ENCODE measurements around the gene MZT2A. TPM values are rescaled to one million over a fixed set of nuclear protein-coding genes. Genes with fewer than 3 reads are reported as not detected.
"Not testable (repeated sequence)": the region's sequence is repeated elsewhere in the genome, so short reads cannot be mapped to it uniquely, and the experiment has no call there.

Gene MZT2A
- 10 to 100 TPM; 24.2 to 36.1 (median 32.3) TPM for total RNA-seq

- H3K27me3 ChIP-seq; H3K36me3 ChIP-seq; DNase-seq; in situ Hi-C loops (cut with MboI; ENCODE audit: low sequenced_read_pairs in 4 of 4); ATAC-seq; H3K9me3 ChIP-seq: not testable (repeated sequence)
- Histone ChIP-seq H3K27ac (peak within 1 kb of the TSS; percentile 87 to 95 (median 94)), H3K4me3 (peak within 1 kb of the TSS; percentile 82 to 96 (median 88)), H3K4me1 (peaks cover 8 to 19% of the 10 kb centered on the region in 2 donors)
- intact Hi-C loops (cut with DNase I; ENCODE audit: low total_unique reads): loop anchor here (2.0 to 10.0 kb wide), 3 partner anchors 79 to 387 kb away; partner anchors contain the start of gene PLEKHB2
Measured at GRCh38 chr2:131492015-131492417, at the start of gene MZT2A. MZT2A (minus strand) TSS chr2:131492397; CDS start chr2:131492376, 21 bp downstream.

GRCh38 chr2:131538856-131539255 is 46.7 kb upstream of the MZT2A start:
- H3K4me3 ChIP-seq; H3K27ac ChIP-seq; H3K9me3 ChIP-seq; H3K36me3 ChIP-seq; intact Hi-C loops (cut with DNase I; ENCODE audit: low total_unique reads); H3K27me3 ChIP-seq; H3K4me1 ChIP-seq; DNase-seq; ATAC-seq; in situ Hi-C loops (cut with MboI; ENCODE audit: low sequenced_read_pairs in 4 of 4): not testable (repeated sequence)

- DNase-seq; H3K4me1 ChIP-seq; H3K36me3 ChIP-seq; H3K4me3 ChIP-seq; H3K27ac ChIP-seq; H3K9me3 ChIP-seq; ATAC-seq; H3K27me3 ChIP-seq; in situ Hi-C loops (cut with MboI; ENCODE audit: low sequenced_read_pairs in 4 of 4); intact Hi-C loops (cut with DNase I; ENCODE audit: low total_unique reads): not testable (repeated sequence)
Measured at GRCh38 chr2:131536841-131537240, 44.6 kb upstream of the MZT2A start.

GRCh38 chr2:131535951-131536826 is 44.0 kb upstream of the MZT2A start:
- H3K27ac ChIP-seq; H3K9me3 ChIP-seq; H3K4me1 ChIP-seq; intact Hi-C loops (cut with DNase I; ENCODE audit: low total_unique reads); in situ Hi-C loops (cut with MboI; ENCODE audit: low sequenced_read_pairs in 4 of 4); H3K4me3 ChIP-seq; ATAC-seq; H3K27me3 ChIP-seq; DNase-seq; H3K36me3 ChIP-seq: not testable (repeated sequence)

- no peak for DNase-seq
- Histone ChIP-seq H3K9me3 (no peaks in the 10 kb centered on the region), H3K36me3 (no peaks in the 10 kb centered on the region), H3K4me1 (no peaks in the 10 kb centered on the region), H3K4me3 (no peak overlapping the region), H3K27me3 (no peaks in the 10 kb centered on the region), H3K27ac (no peak overlapping the region)
- intact Hi-C loops (cut with DNase I; ENCODE audit: low total_unique reads): no loop called here
- in situ Hi-C loops (cut with MboI; ENCODE audit: low sequenced_read_pairs in 4 of 4): no loop called here
- TF ChIP-seq POLR2A (IDR thresholded peaks at IDR 0.05) (no peak), CTCF (IDR thresholded peaks at IDR 0.05 in 4 of 5, conservative IDR thresholded peaks at IDR 0.05 in 1 of 5) (no peak)
- no peak for ATAC-seq
Measured at GRCh38 chr2:131535526-131535925, 43.3 kb upstream of the MZT2A start.

- in situ Hi-C loops (cut with MboI; ENCODE audit: low sequenced_read_pairs in 4 of 4); H3K27ac ChIP-seq; ATAC-seq; H3K27me3 ChIP-seq; H3K36me3 ChIP-seq; H3K4me3 ChIP-seq; H3K4me1 ChIP-seq; DNase-seq; intact Hi-C loops (cut with DNase I; ENCODE audit: low total_unique reads); H3K9me3 ChIP-seq: not testable (repeated sequence)
Measured at GRCh38 chr2:131534965-131535364, 42.8 kb upstream of the MZT2A start.

- H3K9me3 ChIP-seq; H3K27me3 ChIP-seq; H3K36me3 ChIP-seq; H3K27ac ChIP-seq; H3K4me1 ChIP-seq; H3K4me3 ChIP-seq; in situ Hi-C loops (cut with MboI; ENCODE audit: low sequenced_read_pairs in 4 of 4); intact Hi-C loops (cut with DNase I; ENCODE audit: low total_unique reads); DNase-seq; ATAC-seq: not testable (repeated sequence)
Measured at GRCh38 chr2:131534317-131534672, 42.1 kb upstream of the MZT2A start.

GRCh38 chr2:131533609-131534316 is 41.6 kb upstream of the MZT2A start:
- H3K4me1 ChIP-seq; ATAC-seq; H3K9me3 ChIP-seq; H3K27ac ChIP-seq; H3K36me3 ChIP-seq; in situ Hi-C loops (cut with MboI; ENCODE audit: low sequenced_read_pairs in 4 of 4); intact Hi-C loops (cut with DNase I; ENCODE audit: low total_unique reads); H3K27me3 ChIP-seq; DNase-seq; H3K4me3 ChIP-seq: not testable (repeated sequence)

- DNase-seq; ATAC-seq; H3K36me3 ChIP-seq; in situ Hi-C loops (cut with MboI; ENCODE audit: low sequenced_read_pairs in 4 of 4); H3K27me3 ChIP-seq; intact Hi-C loops (cut with DNase I; ENCODE audit: low total_unique reads); H3K9me3 ChIP-seq; H3K4me3 ChIP-seq; H3K27ac ChIP-seq; H3K4me1 ChIP-seq: not testable (repeated sequence)
Measured at GRCh38 chr2:131532723-131533608, 40.8 kb upstream of the MZT2A start.

- H3K27me3 ChIP-seq; intact Hi-C loops (cut with DNase I; ENCODE audit: low total_unique reads); H3K27ac ChIP-seq; H3K4me1 ChIP-seq; H3K36me3 ChIP-seq; H3K4me3 ChIP-seq; ATAC-seq; H3K9me3 ChIP-seq; in situ Hi-C loops (cut with MboI; ENCODE audit: low sequenced_read_pairs in 4 of 4); DNase-seq: not testable (repeated sequence)
Measured at GRCh38 chr2:131531547-131532185, 39.5 kb upstream of the MZT2A start.
